CD4-positive, alpha-beta T cell (primary cell): ENCODE measurements around the gene MEGF11. TPM values are rescaled to one million over a fixed set of nuclear protein-coding genes. Genes with fewer than 3 reads are reported as not detected.

ENCODE experiments used
- ATAC-seq: fragments of 200-7000 bp; cut with Tn5 transposase; one replicate; pipeline ENCODE4 v1.10.0; 2022; ENCODE audit warnings: mild to moderate bottlenecking; ENCODE audit not compliant: poor library complexity
- CTCF ChIA-PET: fragments of 350-600 bp; sonication (Branson Sonifier 250); formaldehyde crosslinking; loops from one replicate; lab custom pipeline; 2021; ENCODE audit warnings: antibody characterized with exemption, inconsistent platforms; lab: Charles Lee
- POLR2A ChIA-PET: fragments of 350-600 bp; sonication (Branson Sonifier 250); formaldehyde crosslinking; loops from one replicate; lab custom pipeline; 2021; ENCODE audit warnings: antibody characterized with exemption, inconsistent platforms; lab: Charles Lee
- DNase-seq, 14 experiments: peaks; one replicate each; pipeline ENCODE4 v3.0.0-alpha.2; 2013 to 2020; ENCODE audit warnings: mixed read lengths in 2 of 14
- H3K27ac ChIP-seq, 2 donors: one replicate each; pipeline versions ENCODE4 v1.5.1 to v1.7.0; 2013; ENCODE audit warnings: low read length in 2 of 2, low read depth in 1 of 2, mild to moderate bottlenecking in 1 of 2
- H3K27me3 ChIP-seq, 2 experiments: 1 replicate in 1 of 2; 2 replicates in 1 of 2; pipeline versions ENCODE4 v1.6.1 to v1.7.0; 2013; ENCODE audit warnings: low read length in 2 of 2, control low read depth in 1 of 2, mild to moderate bottlenecking in 1 of 2, moderate library complexity in 1 of 2; ENCODE audit not compliant: insufficient read depth in 2 of 2, control insufficient read depth in 1 of 2
- H3K36me3 ChIP-seq: one replicate; pipeline ENCODE4 v1.6.1; 2013; ENCODE audit warnings: low read length, control low read depth; ENCODE audit not compliant: insufficient read depth
- H3K4me1 ChIP-seq: one replicate; pipeline ENCODE4 v1.6.1; 2013; ENCODE audit warnings: low read length, control low read depth; ENCODE audit not compliant: insufficient read depth
- H3K4me3 ChIP-seq: one replicate; pipeline ENCODE4 v1.5.1; 2013; ENCODE audit warnings: mild to moderate bottlenecking, low read length, moderate library complexity
- H3K9me3 ChIP-seq, 2 experiments: 1 replicate in 1 of 2; 2 replicates in 1 of 2; pipeline versions ENCODE4 v1.6.1 to v1.7.0; 2013; ENCODE audit warnings: low read length in 2 of 2, mild to moderate bottlenecking in 2 of 2, control low read depth in 1 of 2, moderate library complexity in 1 of 2; ENCODE audit not compliant: control insufficient read depth in 1 of 2, insufficient read depth in 1 of 2
- H3K27ac Mint-ChIP-seq: one replicate; pipeline ENCODE4 v1.8.0; 2020; ENCODE audit warnings: mixed read lengths
- H3K27me3 Mint-ChIP-seq: one replicate; pipeline ENCODE4 v1.8.0; 2021; ENCODE audit warnings: mixed read lengths
- H3K36me3 Mint-ChIP-seq: one replicate; pipeline ENCODE4 v1.8.0; 2021; ENCODE audit warnings: low read depth, mixed read lengths
- H3K4me1 Mint-ChIP-seq: one replicate; pipeline ENCODE4 v1.8.0; 2021; ENCODE audit warnings: low read depth, mixed read lengths
- H3K4me3 Mint-ChIP-seq: one replicate; pipeline ENCODE4 v1.8.0; 2020; ENCODE audit warnings: mild to moderate bottlenecking, mixed read lengths
- H3K9me3 Mint-ChIP-seq: one replicate; pipeline ENCODE4 v1.8.0; 2020; ENCODE audit warnings: mixed read lengths
- CTCF ChIP-seq: fragments of 200-600 bp; IDR thresholded peaks from one replicate; pipeline ENCODE4 v1.8.0; 2022; ENCODE audit warnings: antibody characterized with exemption, mild to moderate bottlenecking
- intact Hi-C, 2 experiments: fragments of 100-400 bp; cut with DNase I in 1 of 2; cut with micrococcal nuclease in 1 of 2; formaldehyde crosslinking; loops; one replicate each; pipeline versions ENCODE4 v1.15.1 to v1.9.0; 2023 to 2025; cut with DNase I, micrococcal nuclease
- total RNA-seq, 174 experiments: library from RNA in 2 of 174; stranded (reverse) in 2 of 174; gene quantifications; one replicate each; pipeline ENCODE4 v1.2.3 and lab custom pipeline; 2021 to 2026

MEGF11 gene
- total RNA-seq, 2 experiments from 2014 or later: not detected

- no peak overlapping the region for H3K27ac ChIP-seq
- no peak overlapping the region for H3K4me3 ChIP-seq
- no peaks in the 10 kb centered on the region for H3K36me3 ChIP-seq
- CTCF ChIA-PET: no interaction called here
- no peak for DNase-seq
- no peaks in the 10 kb centered on the region for H3K4me1 ChIP-seq
- no peaks in the 10 kb centered on the region for H3K36me3 Mint-ChIP-seq
- no peak for ATAC-seq
- no peak overlapping the region for H3K27ac Mint-ChIP-seq
- no peaks in the 10 kb centered on the region for H3K9me3 ChIP-seq
- no peak for TF ChIP-seq CTCF
- H3K4me3 Mint-ChIP-seq: no peak overlapping the region
- POLR2A ChIA-PET: no interaction called here
- no peaks in the 10 kb centered on the region for H3K4me1 Mint-ChIP-seq
- H3K9me3 Mint-ChIP-seq: no peaks in the 10 kb centered on the region
- H3K27me3 ChIP-seq: no peaks in the 10 kb centered on the region
- peaks cover 21% of the 10 kb centered on the region for H3K27me3 Mint-ChIP-seq
- intact Hi-C loops: no loop called here
These were observed 180.8 kb downstream of the MEGF11 start for GRCh38 chr15:66072616-66073361.

- Histone ChIP-seq H3K9me3 (no peaks in the 10 kb centered on the region), H3K4me3 (no peak overlapping the region), H3K27ac (no peak overlapping the region), H3K4me1 (no peaks in the 10 kb centered on the region), H3K36me3 (no peaks in the 10 kb centered on the region), H3K27me3 (no peaks in the 10 kb centered on the region)
- intact Hi-C loops: no loop called here
- DNase-seq (no peak), ATAC-seq (no peak)
- Mint-ChIP-seq H3K27me3 (peaks cover 13% of the 10 kb centered on the region), H3K9me3 (no peaks in the 10 kb centered on the region), H3K27ac (no peak overlapping the region), H3K4me3 (no peak overlapping the region), H3K36me3 (no peaks in the 10 kb centered on the region), H3K4me1 (no peaks in the 10 kb centered on the region)
- ChIA-PET POLR2A (no interaction called here), CTCF (no interaction called here)
- no peak for TF ChIP-seq CTCF
These were observed 181.6 kb downstream of the MEGF11 start for GRCh38 chr15:66071921-66072295.

- H3K27ac ChIP-seq: no peak overlapping the region
- Mint-ChIP-seq H3K36me3 (no peaks in the 10 kb centered on the region), H3K4me3 (no peak overlapping the region), H3K27ac (no peak overlapping the region), H3K9me3 (no peaks in the 10 kb centered on the region), H3K27me3 (peaks cover 7% of the 10 kb centered on the region), H3K4me1 (no peaks in the 10 kb centered on the region)
- intact Hi-C loops: no loop called here
- no peaks in the 10 kb centered on the region for H3K4me1 ChIP-seq
- H3K9me3 ChIP-seq: no peaks in the 10 kb centered on the region
- H3K36me3 ChIP-seq: no peaks in the 10 kb centered on the region
- ATAC-seq (no peak), DNase-seq (no peak)
- ChIA-PET CTCF (no interaction called here), POLR2A (no interaction called here)
- no peaks in the 10 kb centered on the region for H3K27me3 ChIP-seq
- no peak overlapping the region for H3K4me3 ChIP-seq
- no peak for TF ChIP-seq CTCF
These were observed 182.2 kb downstream of the MEGF11 start for GRCh38 chr15:66071160-66071920.
